Jurkat, Clone E6-1 (cell line): ENCODE results near the gene DNAJC10.

Experiments
- DNase-seq: peaks from one replicate; pipeline ENCODE4 v3.0.0-alpha.2; 2011; ENCODE audit warnings: low read depth, low spot score
- H3K4me3 ChIP-seq: 2 replicates; pipeline ENCODE4 v1.5.1; 2011; ENCODE audit warnings: mild to moderate bottlenecking, low read length, control low read depth, moderate library complexity

DNAJC10 gene

DNA sequence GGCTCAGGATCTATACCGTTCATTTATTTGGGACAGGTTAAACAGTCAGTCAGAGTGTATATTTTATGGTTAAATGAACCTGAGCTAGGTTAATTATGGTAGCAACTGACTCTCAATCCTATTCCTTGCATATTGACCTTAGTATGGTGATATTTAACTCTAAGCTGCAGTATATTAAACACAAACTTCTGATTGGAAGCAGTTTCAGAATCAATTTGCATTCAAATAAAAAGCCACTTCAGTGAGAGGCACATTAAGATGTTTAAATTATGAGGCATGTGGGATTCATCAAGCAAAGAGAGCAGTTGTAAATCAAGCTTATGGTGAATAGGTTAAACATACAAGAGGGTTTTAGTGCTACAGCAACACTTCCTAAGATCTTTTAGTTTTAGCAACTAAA, 110.0 kb downstream of the DNAJC10 start:
- DNase-seq: no peak
- no peak overlapping the region for H3K4me3 ChIP-seq

DNA sequence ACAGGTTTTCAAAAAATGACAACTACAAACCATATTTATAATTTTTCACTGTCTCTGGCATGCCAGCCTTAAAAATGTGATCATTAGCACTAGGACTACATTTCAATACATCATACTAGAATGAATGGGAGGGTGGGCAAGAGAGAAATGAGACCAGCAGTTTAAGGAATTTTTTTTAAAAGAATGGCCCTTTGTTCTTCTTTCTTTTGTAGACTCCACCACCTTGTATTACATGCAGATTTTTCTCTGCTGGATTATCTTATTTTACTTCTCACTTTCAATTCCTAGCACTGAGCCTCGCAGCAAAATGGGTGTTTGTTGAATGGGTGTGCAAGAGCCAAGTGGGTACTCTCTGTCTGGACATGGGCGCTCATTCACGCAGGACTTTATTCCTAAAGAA, 110.4 kb downstream of the DNAJC10 start:
- DNase-seq: no peak
- no peak overlapping the region for H3K4me3 ChIP-seq

DNA sequence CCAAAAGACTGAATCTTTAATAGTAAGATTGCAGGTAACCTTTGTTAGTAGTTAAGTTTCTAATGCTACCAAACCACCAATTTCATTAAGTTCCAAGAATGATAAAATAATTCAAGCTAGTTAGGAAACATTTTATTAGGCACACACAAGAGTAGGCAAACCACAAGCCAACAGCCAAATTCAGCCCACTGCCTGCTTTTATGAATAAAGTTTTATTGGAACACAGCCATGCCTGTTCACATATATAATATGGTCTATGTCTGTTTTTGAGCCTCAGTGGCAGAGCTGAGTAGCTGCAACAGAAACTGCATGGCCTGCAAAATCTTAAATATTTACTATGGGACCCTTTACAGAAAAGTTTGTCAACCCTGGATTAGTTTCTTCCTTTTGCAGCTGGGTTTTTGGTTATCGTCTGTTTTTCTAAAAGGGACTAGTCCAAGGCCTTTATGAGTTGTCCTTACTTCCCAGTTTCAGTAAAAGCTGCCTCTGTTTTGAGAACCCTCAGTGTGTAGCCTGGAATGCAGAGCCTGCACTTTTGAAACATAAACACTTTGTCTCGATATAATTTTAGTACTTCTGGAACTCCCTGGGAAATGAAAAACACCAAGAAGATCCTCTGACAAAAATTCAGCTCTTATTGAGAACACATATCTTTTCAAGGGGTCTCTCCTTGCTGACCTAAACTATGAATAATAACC, 111.3 kb downstream of the DNAJC10 start:
- no peak for DNase-seq

DNA sequence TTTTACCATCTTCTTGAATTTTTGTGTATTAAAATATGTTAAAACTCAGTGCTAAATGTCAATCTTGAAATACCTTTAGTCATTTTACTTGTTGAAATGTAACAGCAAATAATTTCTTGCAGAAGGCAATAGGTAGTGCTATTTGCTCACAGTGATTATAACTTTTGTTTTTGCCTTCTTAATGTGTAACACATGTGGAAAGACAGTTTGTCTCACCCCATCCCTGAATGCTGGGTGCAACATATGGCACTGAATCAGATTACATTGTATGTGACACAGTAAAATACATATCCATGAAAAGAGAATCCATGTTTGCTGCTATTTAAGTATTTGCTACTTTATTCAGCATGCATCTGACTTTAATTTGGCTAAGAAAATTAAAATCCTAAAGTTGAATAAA, 115.0 kb downstream of the DNAJC10 start:
- DNase-seq: no peak
- H3K4me3 ChIP-seq: no peak overlapping the region

More for the DNA sequence above, 111.3 kb downstream of the DNAJC10 start:
- H3K4me3 ChIP-seq: no peak overlapping the region

DNA sequence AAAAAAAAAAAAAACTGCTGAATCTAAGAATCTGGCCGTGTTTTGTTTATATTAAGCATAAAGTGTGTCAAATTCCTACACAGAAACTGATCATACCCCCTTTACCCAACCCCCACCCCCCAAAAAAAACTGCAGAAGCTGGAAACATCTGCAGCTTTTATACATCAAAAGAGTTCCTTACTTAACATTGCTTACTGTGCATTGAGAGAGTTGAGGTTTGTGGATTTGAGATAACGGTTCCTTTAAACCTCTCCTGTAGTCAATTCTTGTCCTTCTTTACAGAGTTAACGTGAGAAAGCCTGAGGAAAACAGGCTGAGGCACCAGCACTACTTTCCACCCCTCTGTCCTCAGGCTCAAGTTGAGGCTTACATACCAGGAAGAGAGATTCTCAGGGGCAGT, 115.9 kb downstream of the DNAJC10 start:
- DNase-seq: peak; percentile 81
- no peak overlapping the region for H3K4me3 ChIP-seq

DNA sequence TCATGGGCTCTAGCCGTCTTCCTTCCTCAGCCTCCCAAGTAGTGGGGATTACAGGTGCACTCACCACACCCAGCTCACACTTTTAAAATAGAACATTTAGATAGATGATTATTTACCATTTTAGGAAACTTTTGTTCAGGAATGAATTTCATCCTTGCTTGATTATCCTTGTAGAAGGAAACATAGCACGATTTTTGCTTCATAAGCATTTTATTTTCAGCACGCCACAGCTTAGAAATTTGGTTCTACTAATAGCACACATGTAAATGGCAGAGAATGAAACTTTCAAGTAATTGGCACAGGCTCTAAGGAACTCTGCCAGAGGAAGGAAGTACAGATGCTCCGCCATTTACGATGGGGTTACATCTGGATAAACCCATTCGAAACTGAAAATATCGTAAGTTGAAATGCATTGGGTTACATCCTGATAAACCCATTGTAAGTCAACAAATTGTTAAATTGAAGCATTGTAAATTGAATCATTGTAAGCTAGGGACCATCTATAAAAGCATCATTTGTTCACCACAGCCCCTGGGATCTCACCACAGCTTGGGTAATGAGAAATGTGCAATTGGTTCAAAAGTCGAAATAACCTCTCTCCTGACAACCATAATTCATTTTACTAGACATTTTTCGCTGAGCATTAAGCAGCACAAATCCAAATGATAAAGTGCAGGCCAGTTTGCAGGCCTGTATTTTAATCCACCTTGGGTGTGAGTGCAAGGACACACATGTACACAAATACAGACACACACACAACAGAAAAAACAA, 117.2 kb downstream of the DNAJC10 start:
- H3K4me3 ChIP-seq: no peak overlapping the region
- DNase-seq: no peak

DNA sequence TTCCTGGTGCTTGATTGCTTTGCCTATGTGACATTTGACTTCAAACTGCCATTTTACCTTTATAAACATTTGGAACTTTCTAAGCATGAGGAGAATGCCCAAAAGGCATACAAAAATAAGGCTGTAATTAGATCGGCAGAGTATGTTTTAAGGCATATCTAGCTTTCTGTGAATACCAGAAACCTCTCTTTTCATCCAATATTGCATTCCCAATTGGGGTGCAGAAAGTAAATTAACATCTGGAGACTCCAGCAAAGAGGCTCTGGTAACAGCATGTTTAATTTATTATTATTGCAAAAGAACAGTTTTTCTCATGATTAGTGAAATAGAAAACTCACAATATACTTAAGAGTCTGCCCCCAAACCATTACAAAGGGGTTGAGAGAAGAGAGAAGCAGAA, 118.2 kb downstream of the DNAJC10 start:
- H3K4me3 ChIP-seq: no peak overlapping the region
- no peak for DNase-seq

DNA sequence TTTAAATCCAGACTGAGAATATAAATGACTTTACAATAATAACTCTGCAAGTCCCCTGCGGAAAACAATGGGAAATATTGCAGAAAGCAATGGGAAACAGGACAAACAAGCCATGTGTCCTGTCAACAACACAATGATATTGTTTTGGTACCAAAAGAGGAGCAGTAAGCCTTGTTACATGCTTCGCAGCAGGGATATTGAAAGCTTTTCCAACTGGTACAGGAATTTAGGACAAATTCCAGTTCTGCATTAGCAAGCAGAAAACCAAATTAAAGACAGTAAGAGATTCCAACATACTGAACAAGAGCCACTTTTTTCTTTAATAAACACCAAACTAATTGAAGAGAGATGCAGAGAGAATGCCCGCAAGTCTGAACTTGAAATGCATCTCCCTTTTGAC, 120.4 kb downstream of the DNAJC10 start:
- DNase-seq: no peak
- no peak overlapping the region for H3K4me3 ChIP-seq
